WTC11 (cell line): ENCODE data around the gene HDAC3.

ENCODE experiments used
- ELF4 ChIP-seq: sonication (generic); formaldehyde crosslinking; IDR thresholded peaks from 2 replicates; pipeline ENCODE4 v1.8.1; 2022; ENCODE audit warnings: low read depth, mild to moderate bottlenecking, moderate library complexity, missing genetic modification reagents
- ESRRA ChIP-seq: sonication (generic); formaldehyde crosslinking; IDR thresholded peaks from 2 replicates; pipeline ENCODE4 v1.8.1; 2022; ENCODE audit warnings: mild to moderate bottlenecking, missing genetic modification reagents, borderline replicate concordance
- ETV6 ChIP-seq: sonication (generic); formaldehyde crosslinking; IDR thresholded peaks from 2 replicates; pipeline ENCODE4 v1.8.1; 2022; ENCODE audit warnings: mild to moderate bottlenecking, missing genetic modification reagents
- JUN ChIP-seq: sonication (generic); formaldehyde crosslinking; IDR thresholded peaks from 2 replicates; pipeline ENCODE4 v1.8.0; 2023; ENCODE audit warnings: mild to moderate bottlenecking, missing genetic modification reagents
- NR3C1 ChIP-seq: sonication (generic); formaldehyde crosslinking; conservative IDR thresholded peaks from 2 replicates; pipeline ENCODE4 v1.8.1; 2023; ENCODE audit warnings: low read depth, mild to moderate bottlenecking, missing genetic modification reagents
- SP1 ChIP-seq: sonication (generic); formaldehyde crosslinking; conservative IDR thresholded peaks from 2 replicates; pipeline ENCODE4 v1.8.1; 2022; ENCODE audit warnings: missing genetic modification reagents
- ZNF317 ChIP-seq: sonication (generic); formaldehyde crosslinking; IDR thresholded peaks from 2 replicates; pipeline ENCODE4 v1.8.1; 2023; ENCODE audit warnings: low read depth, mild to moderate bottlenecking, moderate library complexity, missing genetic modification reagents, borderline replicate concordance
- TF ChIP-seq, protein P1 (sequence below): sonication (generic); formaldehyde crosslinking; IDR thresholded peaks from 2 replicates; pipeline ENCODE4 v1.8.1; 2023; ENCODE audit warnings: mild to moderate bottlenecking, missing genetic modification reagents, moderate library complexity
- TF ChIP-seq, protein P2 (sequence below): fragments of 200-600 bp; IDR thresholded peaks from 2 replicates; pipeline ENCODE4 v1.8.0; 2022; ENCODE audit warnings: antibody characterized with exemption

DNA sequence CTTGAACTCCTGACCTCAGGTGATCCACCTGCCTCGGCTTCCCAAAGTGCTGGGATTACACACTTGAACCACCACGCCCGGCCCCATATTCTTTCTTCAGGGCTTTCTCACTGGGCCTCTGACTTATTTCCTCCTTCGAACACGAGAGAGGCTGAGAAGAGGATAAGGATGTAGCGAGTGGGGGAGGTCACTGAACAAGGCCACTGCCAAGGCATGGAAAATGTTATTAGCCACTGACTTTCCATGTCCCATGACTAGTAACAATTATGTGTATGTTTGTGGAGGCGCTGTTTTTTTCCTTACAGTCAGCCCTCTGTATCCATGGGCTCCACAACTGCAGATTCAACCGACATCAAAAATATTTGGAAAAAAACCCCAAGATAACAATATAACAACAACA lies 26.9 kb upstream of the HDAC3 start:
- TF ChIP-seq, protein P1, sequence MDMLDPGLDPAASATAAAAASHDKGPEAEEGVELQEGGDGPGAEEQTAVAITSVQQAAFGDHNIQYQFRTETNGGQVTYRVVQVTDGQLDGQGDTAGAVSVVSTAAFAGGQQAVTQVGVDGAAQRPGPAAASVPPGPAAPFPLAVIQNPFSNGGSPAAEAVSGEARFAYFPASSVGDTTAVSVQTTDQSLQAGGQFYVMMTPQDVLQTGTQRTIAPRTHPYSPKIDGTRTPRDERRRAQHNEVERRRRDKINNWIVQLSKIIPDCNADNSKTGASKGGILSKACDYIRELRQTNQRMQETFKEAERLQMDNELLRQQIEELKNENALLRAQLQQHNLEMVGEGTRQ (CRISPR knock-in tag) = no peak
- TF ChIP-seq ESRRA (CRISPR knock-in tag) (no peak), JUN (no peak), SP1 (CRISPR knock-in tag) (no peak), ELF4 (CRISPR knock-in tag) (no peak), NR3C1 (CRISPR knock-in tag) (no peak), ETV6 (no peak), ZNF317 (no peak)
- TF ChIP-seq, protein P2, sequence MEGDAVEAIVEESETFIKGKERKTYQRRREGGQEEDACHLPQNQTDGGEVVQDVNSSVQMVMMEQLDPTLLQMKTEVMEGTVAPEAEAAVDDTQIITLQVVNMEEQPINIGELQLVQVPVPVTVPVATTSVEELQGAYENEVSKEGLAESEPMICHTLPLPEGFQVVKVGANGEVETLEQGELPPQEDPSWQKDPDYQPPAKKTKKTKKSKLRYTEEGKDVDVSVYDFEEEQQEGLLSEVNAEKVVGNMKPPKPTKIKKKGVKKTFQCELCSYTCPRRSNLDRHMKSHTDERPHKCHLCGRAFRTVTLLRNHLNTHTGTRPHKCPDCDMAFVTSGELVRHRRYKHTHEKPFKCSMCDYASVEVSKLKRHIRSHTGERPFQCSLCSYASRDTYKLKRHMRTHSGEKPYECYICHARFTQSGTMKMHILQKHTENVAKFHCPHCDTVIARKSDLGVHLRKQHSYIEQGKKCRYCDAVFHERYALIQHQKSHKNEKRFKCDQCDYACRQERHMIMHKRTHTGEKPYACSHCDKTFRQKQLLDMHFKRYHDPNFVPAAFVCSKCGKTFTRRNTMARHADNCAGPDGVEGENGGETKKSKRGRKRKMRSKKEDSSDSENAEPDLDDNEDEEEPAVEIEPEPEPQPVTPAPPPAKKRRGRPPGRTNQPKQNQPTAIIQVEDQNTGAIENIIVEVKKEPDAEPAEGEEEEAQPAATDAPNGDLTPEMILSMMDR = no peak
